Raji (cell line): ENCODE measurements around the gene MOGAT3.

Source experiments
- POLR2A ChIP-seq: IDR thresholded peaks from 2 replicates; pipeline ENCODE4 v1.6.1; 2011; ENCODE audit warnings: low read depth, low read length, control low read depth; ENCODE audit not compliant: insufficient read depth

MOGAT3 gene

DNA sequence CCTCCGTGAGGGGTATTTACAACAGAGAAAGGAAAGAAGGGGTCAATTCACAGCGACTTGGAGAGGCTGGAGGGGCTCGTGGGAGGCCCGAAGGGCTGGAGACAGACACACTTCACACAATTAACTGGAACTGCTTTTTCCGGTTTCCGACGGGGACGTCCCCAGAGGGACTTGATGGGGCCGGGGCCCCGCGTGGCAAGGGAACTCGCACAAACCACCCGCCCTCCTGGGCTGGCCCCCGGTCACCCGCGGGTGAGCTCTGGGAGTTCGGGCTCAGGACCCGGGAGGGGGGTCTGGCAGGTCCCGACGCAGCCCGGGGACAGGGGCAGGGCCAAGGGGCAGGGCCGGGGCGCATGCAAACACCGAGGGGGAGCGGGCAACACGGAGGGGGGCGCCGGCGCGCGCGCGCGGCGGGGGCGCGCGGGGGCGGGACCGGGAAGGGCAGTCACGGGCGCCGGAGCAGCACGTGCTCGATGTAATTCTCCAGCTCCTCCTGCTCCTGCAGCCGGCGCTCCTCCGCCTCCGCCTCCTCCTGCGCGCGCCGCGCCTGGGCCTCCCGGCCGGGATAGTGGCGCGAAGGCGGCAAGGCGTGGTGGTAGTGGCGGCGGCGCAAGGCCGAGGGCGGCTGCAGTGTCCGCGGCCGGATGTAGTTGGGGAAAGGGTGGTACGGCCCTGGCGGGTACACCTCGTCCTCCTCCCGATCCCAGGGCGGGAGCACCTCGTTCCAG is 38.1 kb downstream of the MOGAT3 start:
- TF ChIP-seq POLR2A = peak; percentile 52

DNA sequence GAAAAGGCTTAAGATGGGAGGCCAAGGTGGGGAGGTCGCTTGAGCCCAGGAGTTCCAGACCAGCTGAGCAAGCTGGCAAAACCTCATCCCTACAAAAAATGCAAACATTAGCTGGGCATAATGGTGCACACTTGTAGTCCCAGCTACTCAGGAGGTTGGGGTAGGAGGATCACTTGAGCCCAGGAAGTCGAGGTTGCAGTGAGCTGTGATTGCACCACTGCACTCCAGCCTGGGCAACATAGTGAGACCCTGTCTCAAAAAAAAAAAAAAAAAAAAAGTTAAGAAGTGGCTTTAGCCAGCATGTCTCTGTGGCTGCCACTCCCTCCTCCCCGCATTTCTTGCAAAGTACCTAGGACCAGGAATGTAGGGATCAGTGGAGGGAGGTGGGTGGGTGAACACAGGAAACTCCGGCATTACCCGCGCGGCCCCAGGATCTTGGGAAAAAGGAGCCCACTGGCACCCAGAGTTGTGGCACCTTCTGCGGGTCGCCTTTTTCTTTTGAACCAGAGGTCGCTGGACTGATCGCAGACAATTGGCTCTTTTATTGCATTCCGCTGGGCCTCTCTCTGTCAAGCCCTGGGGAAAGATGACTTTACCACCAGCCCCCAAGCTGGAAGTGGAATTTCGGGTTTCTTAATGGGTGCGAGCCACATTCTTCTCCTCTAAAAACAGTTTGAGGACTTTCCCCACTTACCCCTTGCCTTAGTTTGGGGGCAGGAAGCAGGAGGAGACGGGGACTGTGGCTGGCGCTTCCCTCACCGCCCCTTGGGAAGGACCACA is 39.0 kb downstream of the MOGAT3 start:
- no peak for TF ChIP-seq POLR2A

GRCh38 chr7:101160910-101161309 is 39.9 kb downstream of the MOGAT3 start:
- no peak for TF ChIP-seq POLR2A

DNA sequence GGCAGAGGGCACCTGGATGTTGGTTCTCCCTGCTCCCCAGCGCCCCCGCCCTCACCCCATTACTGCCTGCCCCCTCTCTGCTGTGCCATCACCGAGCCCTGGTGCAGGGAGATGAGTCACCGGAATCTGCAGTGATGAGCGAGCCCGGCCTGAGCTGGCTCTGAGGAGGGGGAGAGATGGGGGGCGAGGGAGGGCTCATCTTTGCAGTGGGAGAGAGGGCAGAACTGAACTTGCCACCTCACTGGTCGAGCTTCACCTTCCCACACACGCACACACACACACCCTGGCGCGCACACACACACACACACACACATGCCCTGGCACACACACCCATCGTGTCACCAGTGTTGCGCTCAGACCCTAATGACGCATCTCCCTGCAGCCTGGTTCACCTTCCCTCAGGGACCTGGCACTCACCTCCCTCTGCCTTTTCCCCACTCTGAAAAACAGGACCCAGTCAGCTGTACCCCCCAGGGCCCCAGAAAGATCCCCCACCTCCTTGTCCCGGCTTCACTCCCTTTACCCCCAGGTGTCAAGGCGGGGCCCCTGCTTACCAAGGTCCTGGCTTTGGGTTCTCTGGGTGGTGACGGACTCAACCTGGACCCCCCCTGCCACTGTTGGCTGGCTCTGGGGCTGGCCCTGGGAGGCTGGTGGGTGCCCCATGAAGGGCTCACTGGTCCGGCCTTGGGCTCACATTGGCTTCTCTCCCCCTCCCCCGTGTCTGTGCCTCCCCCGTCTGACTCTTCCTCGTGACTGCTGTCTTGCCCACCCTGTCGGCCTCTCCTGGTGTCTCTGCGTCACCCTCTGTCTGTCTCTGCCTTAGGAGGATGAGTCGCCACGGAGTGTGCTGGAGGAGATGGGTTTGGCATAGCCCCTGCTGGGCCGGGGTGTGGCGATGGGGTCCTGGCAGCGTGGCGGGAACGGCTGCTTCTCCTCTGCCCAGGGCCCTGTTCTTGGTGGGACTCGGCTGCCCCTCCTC is 40.9 kb downstream of the MOGAT3 start:
- no peak for TF ChIP-seq POLR2A

DNA sequence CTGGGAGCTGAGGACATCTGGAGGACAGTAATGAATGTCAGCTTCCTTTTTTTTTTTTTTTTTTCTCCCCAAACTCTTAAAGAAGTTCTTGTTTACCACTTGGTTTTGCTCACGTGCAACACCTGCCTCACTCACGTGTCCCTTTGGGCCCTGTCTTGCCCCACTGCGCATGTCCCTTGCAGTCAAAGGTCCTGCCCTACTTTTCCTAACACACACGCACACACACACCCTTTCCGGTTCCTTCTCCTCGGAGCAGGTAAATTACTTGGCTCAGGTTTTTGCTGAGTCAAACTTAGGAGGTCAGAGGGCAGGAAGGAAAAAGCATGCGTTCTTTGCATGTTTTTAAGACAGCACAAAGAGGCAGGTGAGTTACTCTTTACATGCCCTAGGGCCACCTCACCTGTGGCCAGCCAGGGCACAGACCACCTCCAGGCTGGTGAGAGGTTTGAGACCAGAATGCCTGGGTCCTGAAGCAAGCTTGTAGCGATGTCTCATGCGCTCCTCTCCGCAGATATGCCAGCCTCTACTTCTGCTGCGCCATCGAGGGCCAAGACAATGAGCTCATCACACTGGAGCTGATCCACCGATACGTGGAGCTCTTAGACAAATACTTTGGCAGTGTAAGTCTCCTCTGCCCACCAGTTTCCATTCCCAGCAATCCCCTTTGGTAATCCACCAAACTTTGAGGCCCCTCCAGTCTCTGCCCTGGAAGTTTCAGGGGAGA is 43.8 kb downstream of the MOGAT3 start:
- no peak for TF ChIP-seq POLR2A

- no peak for TF ChIP-seq POLR2A
Measured at GRCh38 chr7:101156277-101156676, 44.6 kb downstream of the MOGAT3 start.

- TF ChIP-seq POLR2A = no peak
Measured at GRCh38 chr7:101155303-101155702, 45.5 kb downstream of the MOGAT3 start.

DNA sequence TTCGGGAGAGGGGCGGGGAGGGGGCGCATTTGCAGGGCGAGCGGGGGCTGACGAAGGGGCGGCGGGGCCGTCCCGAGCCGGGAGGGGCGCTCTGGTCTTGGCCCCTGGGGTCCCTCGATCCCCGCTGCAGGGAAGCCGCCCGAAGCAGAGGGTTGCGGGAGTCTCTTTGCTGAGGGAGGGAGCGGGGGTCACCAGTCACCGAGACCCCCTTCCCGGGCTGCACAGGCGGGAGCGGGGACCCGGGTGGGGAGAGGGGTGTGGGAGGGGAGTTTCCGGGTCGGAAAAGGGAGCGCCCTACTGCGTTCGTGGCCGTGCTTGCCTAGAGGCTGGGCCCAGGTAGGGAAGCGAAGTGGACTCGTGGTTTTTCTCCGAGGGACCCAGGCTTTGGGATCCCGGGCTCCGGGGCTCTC is 46.1 kb downstream of the MOGAT3 start:
- TF ChIP-seq POLR2A = no peak; the same call in 1 of the 2 replicates

DNA sequence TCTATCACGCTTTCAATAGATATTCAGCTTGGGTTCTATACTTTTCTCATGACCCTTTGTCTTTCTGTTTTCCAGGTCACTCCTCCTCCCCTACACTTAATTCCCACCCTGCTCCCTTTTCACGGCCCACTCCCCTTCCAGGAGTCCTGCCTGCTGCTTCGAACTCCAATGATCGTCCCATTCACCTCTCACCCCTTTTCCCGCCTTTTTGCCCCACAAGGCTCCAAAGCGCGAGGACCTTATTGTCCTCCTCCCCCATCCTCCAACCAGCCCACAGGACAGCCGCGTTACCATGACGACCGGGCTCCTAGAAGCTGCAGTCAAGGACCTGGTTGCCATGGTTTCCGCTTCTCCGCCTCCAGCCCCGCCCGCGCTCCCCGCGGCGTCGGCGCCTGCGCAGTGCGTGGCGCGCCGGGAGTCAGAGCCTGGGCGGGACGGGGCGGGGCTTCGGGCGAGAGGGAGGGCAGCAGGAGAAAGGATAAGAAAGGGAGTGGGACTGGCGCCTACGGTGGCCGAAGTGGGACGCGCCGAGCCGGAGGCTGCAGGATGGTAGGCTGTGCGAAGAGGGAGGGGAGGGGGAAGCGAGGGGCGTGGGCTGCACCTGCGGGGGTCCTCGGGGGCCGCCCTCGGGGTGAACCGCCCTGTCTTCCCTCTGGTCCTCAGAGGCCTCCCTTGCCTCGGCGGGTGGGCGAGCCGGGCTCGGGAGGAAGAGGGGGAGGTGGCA is 46.7 kb downstream of the MOGAT3 start, which contains the start of gene AP1S1:
TSS of gene AP1S1 (plus strand) at position 508 of the 724 bp plus-strand sequence. CDS start at position 547, 39 bp downstream.
- TF ChIP-seq POLR2A = peak; percentile 61

DNA sequence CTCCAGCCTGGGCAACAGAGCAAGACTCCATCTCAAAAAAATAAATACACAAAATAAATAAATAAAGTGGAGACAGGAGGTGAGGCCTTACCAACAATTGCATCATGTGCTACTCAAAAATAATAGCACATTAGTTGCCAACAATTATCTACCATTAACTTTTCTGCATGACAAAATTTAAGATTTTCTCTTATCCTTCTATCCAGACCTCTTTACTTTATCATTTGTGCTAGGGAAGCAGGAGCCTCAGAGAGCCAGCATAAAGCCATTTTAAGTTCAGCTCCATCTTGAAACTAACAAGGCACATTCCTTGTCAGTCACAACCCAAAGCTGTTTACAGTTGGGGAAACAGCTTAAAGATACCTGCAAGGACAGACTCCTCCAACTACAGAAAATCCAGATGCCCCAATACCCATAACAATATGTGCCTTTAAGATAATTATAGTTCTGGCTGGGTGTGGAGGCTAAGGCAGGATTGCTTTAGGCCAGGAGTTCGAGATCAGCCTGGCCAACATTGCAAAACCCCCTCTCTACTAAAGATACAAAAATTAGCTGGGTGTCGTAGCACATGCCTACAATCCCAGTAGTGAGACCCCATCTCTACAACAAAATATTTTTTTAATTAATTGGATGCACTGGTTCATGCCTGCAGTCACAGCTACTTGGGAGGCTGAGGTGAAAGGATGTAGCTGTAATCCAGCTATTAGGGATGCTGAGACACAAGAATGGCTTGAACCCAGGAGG is 48.8 kb downstream of the MOGAT3 start:
- no peak for TF ChIP-seq POLR2A
